B cell (primary cell): ENCODE data around the gene ZNF407. TPM values are rescaled to one million over a fixed set of nuclear protein-coding genes. Genes with fewer than 3 reads are reported as not detected.

ENCODE experiments used
- ATAC-seq: fragments of 200-7000 bp; cut with Tn5 transposase; one replicate; pipeline ENCODE4 v1.10.0; 2021; ENCODE audit warnings: low read depth, mild to moderate bottlenecking, moderate number of reproducible peaks, moderate library complexity
- CTCF ChIA-PET: fragments of 350-600 bp; sonication (Branson Sonifier 250); formaldehyde crosslinking; loops from one replicate; lab custom pipeline; 2021; ENCODE audit warnings: antibody characterized with exemption, inconsistent platforms; lab: Charles Lee
- POLR2A ChIA-PET: fragments of 350-600 bp; sonication (Branson Sonifier 250); formaldehyde crosslinking; loops from one replicate; lab custom pipeline; 2021; ENCODE audit warnings: antibody characterized with exemption; lab: Charles Lee
- DNase-seq: peaks from one replicate; pipeline ENCODE4 v3.0.0; 2013
- H2AFZ ChIP-seq: 2 replicates; pipeline ENCODE4 v1.6.1; 2012; ENCODE audit warnings: mild to moderate bottlenecking, low read depth, low read length; ENCODE audit not compliant: insufficient read depth, poor library complexity, severe bottlenecking
- H3K27ac ChIP-seq, 2 donors: 1 replicate in 1 of 2; 2 replicates in 1 of 2; pipeline ENCODE4 v1.5.1; 2012 to 2013; ENCODE audit warnings: low read length in 2 of 2, mild to moderate bottlenecking in 2 of 2, moderate library complexity in 1 of 2
- H3K27me3 ChIP-seq, 4 experiments: fragments of 200-600 bp in 1 of 4; sonication (generic) in 1 of 4; replicated peaks in 1 of 4; 1 replicate in 2 of 4; 2 replicates in 2 of 4; pipeline versions ENCODE4 v1.6.1 to v1.7.0; 2013 to 2016; ENCODE audit warnings: low read length in 3 of 4, mild to moderate bottlenecking in 2 of 4, mixed read lengths in 1 of 4, moderate library complexity in 1 of 4; ENCODE audit not compliant: insufficient read depth in 4 of 4, control insufficient read depth in 3 of 4; ENCODE audit errors: control extremely low read depth in 1 of 4
- H3K36me3 ChIP-seq, 2 experiments: replicated peaks in 1 of 2; 1 replicate in 1 of 2; 2 replicates in 1 of 2; pipeline versions ENCODE4 v1.6.1 to v1.7.1; 2013; ENCODE audit warnings: low read length in 1 of 2; ENCODE audit not compliant: insufficient read depth in 2 of 2, control insufficient read depth in 1 of 2; ENCODE audit errors: control extremely low read depth in 1 of 2, extremely low read depth in 1 of 2
- H3K4me1 ChIP-seq, 2 donors: fragments of 200-600 bp in 1 of 2; sonication (generic) in 1 of 2; 1 replicate in 1 of 2; 2 replicates in 1 of 2; pipeline versions ENCODE4 v1.5.1 to v1.6.1; 2013 to 2017; ENCODE audit warnings: low read length in 2 of 2; ENCODE audit not compliant: control insufficient read depth in 2 of 2, insufficient read depth in 2 of 2
- H3K4me2 ChIP-seq: replicated peaks from 2 replicates; pipeline ENCODE3; 2012; ENCODE audit warnings: mild to moderate bottlenecking, low read depth, low read length; ENCODE audit not compliant: poor library complexity, severe bottlenecking
- H3K4me3 ChIP-seq, 5 experiments: fragments of 200-600 bp in 1 of 5; sonication (generic) in 1 of 5; 1 replicate in 3 of 5; 2 replicates in 2 of 5; pipeline versions ENCODE4 v1.5.1 to v1.7.0; 2011 to 2016; ENCODE audit warnings: low read length in 4 of 5, mild to moderate bottlenecking in 4 of 5, low read depth in 2 of 5, control low read depth in 1 of 5, moderate library complexity in 1 of 5; ENCODE audit not compliant: insufficient read depth in 1 of 5; ENCODE audit errors: control extremely low read depth in 1 of 5, extremely low read depth in 1 of 5
- H3K79me2 ChIP-seq: fragments of 200-600 bp; sonication (generic); one replicate; pipeline ENCODE4 v1.6.0; 2016; ENCODE audit warnings: low read length; ENCODE audit not compliant: control insufficient read depth, insufficient read depth
- H3K9ac ChIP-seq: fragments of 200-600 bp; sonication (generic); 2 replicates; pipeline ENCODE4 v1.6.1; 2017; ENCODE audit warnings: mild to moderate bottlenecking, low read length, moderate library complexity
- H3K9me3 ChIP-seq, 3 donors: one replicate each; pipeline versions ENCODE4 v1.6.1 to v1.7.1; 2013; ENCODE audit warnings: low read length in 2 of 3; ENCODE audit not compliant: control insufficient read depth in 2 of 3, insufficient read depth in 1 of 3; ENCODE audit errors: control extremely low read depth in 1 of 3
- H4K20me1 ChIP-seq: 2 replicates; pipeline ENCODE4 v1.6.0; 2012; ENCODE audit warnings: mild to moderate bottlenecking, low read length; ENCODE audit not compliant: insufficient read depth, control insufficient read depth, poor library complexity, severe bottlenecking
- H3K27ac Mint-ChIP-seq: one replicate; pipeline ENCODE4 v1.8.0; 2021; ENCODE audit warnings: mixed read lengths
- H3K27me3 Mint-ChIP-seq: one replicate; pipeline ENCODE4 v1.8.0; 2021; ENCODE audit warnings: mixed read lengths
- H3K4me1 Mint-ChIP-seq: one replicate; pipeline ENCODE4 v1.8.0; 2021; ENCODE audit warnings: mixed read lengths
- H3K4me3 Mint-ChIP-seq: one replicate; pipeline ENCODE4 v1.8.0; 2021; ENCODE audit warnings: mixed read lengths
- H3K9me3 Mint-ChIP-seq: one replicate; pipeline ENCODE4 v1.8.0; 2022; ENCODE audit warnings: mixed read lengths; ENCODE audit not compliant: insufficient read depth
- CTCF ChIP-seq: fragments of 200-600 bp; IDR thresholded peaks from one replicate; pipeline ENCODE4 v1.8.0; 2022; ENCODE audit warnings: antibody characterized with exemption, mild to moderate bottlenecking
- EZH2 ChIP-seq: IDR thresholded peaks from 2 replicates; pipeline ENCODE4 v1.6.1; 2012; ENCODE audit warnings: borderline replicate concordance, low read depth, mild to moderate bottlenecking, moderate library complexity, low read length; ENCODE audit not compliant: insufficient read depth, poor library complexity, severe bottlenecking
- WGBS: methylation state at CpG from one replicate; pipeline ENCODE4 v1.1.5; 2013; ENCODE audit warnings: missing lambda C conversion rate; ENCODE audit not compliant: insufficient coverage; 5-methylcytosine and 5-hydroxymethylcytosine counted together
- intact Hi-C: fragments of 100-400 bp; cut with micrococcal nuclease; formaldehyde crosslinking; loops from one replicate; pipeline ENCODE4 v1.10.0; 2022
- polyA plus RNA-seq: library from polyadenylated mRNA; depleted of rRNA; stranded (reverse); fragments of >200 nt; gene quantifications from 2 replicates; pipeline ENCODE4 v1.2.3, GENCODE V29; 2012
- total RNA-seq, 2 donors: library from RNA; stranded (reverse); fragments of 120-200 nt in 1 of 2; gene quantifications; 1 replicate in 1 of 2; 2 replicates in 1 of 2; pipeline versions ENCODE4 v1.2.3 to v1.2.4, GENCODE V29; 2013 to 2022

ZNF407 gene
- total and polyA plus RNA-seq, 2 donors (not counting 1 experiment from before 2014, with no cell fraction given), result 4.5 to 37.1 TPM

GRCh38 chr18:74856434-74856833 is 258.8 kb downstream of the ZNF407 start:
- ATAC-seq, result no peak
- Mint-ChIP-seq H3K27ac (no peak overlapping the region), H3K9me3 (no peaks in the 10 kb centered on the region), H3K27me3 (no peaks in the 10 kb centered on the region), H3K4me3 (no peak overlapping the region), H3K4me1 (no peaks in the 10 kb centered on the region)
- TF ChIP-seq CTCF (no peak), EZH2 (no peak)
- no peaks in the 10 kb centered on the region for H3K27me3 ChIP-seq
- H3K9ac ChIP-seq, result no peak overlapping the region
- intact Hi-C loops, result no loop called here
- ChIA-PET CTCF (no interaction called here), POLR2A (no interaction called here)
- no peak overlapping the region for H3K4me3 ChIP-seq
- no peaks in the 10 kb centered on the region for H3K36me3 ChIP-seq
- H3K79me2 ChIP-seq, result no peaks in the 10 kb centered on the region
- H3K4me2 ChIP-seq, result no peak overlapping the region
- H3K4me1 ChIP-seq, result no peaks in the 10 kb centered on the region
- DNase-seq, result no peak
- no peaks in the 10 kb centered on the region for H4K20me1 ChIP-seq
- no peaks in the 10 kb centered on the region for H3K9me3 ChIP-seq
- H2AFZ ChIP-seq, result no peak overlapping the region
- no peak overlapping the region for H3K27ac ChIP-seq

- TF ChIP-seq EZH2 (no peak), CTCF (no peak)
- DNase-seq, result no peak
- H3K9me3 Mint-ChIP-seq, result no peaks in the 10 kb centered on the region
- H3K9me3 ChIP-seq, result no peaks in the 10 kb centered on the region
- H3K4me3 Mint-ChIP-seq, result no peak overlapping the region
- H4K20me1 ChIP-seq, result no peaks in the 10 kb centered on the region
- WGBS, result 100% methylated on average over 3 of the region's 8 CpGs
- ChIA-PET CTCF (no interaction called here), POLR2A (no interaction called here)
- H3K27me3 Mint-ChIP-seq, result no peaks in the 10 kb centered on the region
- H2AFZ ChIP-seq, result no peak overlapping the region
- no peak overlapping the region for H3K27ac Mint-ChIP-seq
- H3K4me3 ChIP-seq, result no peak overlapping the region
- intact Hi-C loops, result no loop called here
- H3K4me1 ChIP-seq, result no peaks in the 10 kb centered on the region
- H3K27me3 ChIP-seq, result no peaks in the 10 kb centered on the region
- no peaks in the 10 kb centered on the region for H3K79me2 ChIP-seq
- H3K36me3 ChIP-seq, result no peaks in the 10 kb centered on the region
- H3K27ac ChIP-seq, result no peak overlapping the region
- no peak overlapping the region for H3K4me2 ChIP-seq
- no peak for ATAC-seq
- no peak overlapping the region for H3K9ac ChIP-seq
- no peaks in the 10 kb centered on the region for H3K4me1 Mint-ChIP-seq
Observed at GRCh38 chr18:74856928-74857327, 259.3 kb downstream of the ZNF407 start.
